ENCODE measurements around the gene RGPD6.
"Not testable (repeated sequence)": the region's sequence is repeated elsewhere in the genome, so short reads cannot be mapped to it uniquely, and the experiment has no call there.

The RGPD6 gene

DNA sequence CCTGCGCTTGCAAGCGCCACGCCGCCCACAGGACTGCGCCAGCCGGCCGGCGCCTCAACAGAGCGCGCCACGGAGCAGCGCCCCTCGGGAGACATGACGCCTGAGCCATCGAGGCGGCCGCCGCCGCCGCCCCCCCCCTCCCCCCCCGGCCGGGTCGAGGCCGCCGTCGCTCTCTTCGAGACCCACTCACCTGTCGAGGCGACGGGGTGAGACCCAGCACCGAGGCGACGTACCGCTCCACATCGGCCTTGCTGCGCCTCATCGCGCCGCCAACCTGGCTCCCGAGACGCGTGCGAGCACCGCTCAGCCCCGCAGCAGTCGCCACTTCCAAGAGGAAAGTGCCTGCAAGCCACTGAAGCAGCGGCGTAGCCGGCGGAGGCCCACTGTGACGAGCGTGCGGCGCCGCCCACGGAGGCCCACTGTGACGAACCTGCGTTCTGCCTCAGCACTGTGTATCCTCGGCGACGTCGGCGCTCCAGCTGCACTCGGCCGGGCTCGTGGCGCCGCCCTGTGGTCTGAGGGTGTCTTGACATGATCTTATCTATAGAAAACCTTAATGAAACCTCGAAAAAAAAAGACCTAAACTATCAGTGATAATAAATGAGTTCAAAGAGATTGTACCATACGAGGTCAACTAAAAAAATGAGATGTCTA, at the start of gene RGPD6:
TSS of gene RGPD6 (minus strand) at position 460 of the 654 bp plus-strand sequence. CDS start at position 262, 198 bp downstream.
- not testable (repeated sequence) for H3K4me2 ChIP-seq (ENCODE audit: low read length); H3K27ac ChIP-seq (ENCODE audit: low read depth, low read length, poor library complexity, severe bottlenecking); H3K9ac ChIP-seq (ENCODE audit: low read length); H3K79me2 ChIP-seq (ENCODE audit: insufficient read depth, low read length); H3K4me3 ChIP-seq (ENCODE audit: low read depth, low read length, poor library complexity, severe bottlenecking); H2AFZ ChIP-seq (ENCODE audit: low read length); H3K27me3 ChIP-seq (ENCODE audit: insufficient read depth, low read length); H3K4me1 ChIP-seq (ENCODE audit: insufficient read depth, low read length, severe bottlenecking); H3K9me2 ChIP-seq (ENCODE audit: low read depth, low read length); H3K9me3 ChIP-seq (ENCODE audit: low read length); H3K36me3 ChIP-seq (ENCODE audit: insufficient read depth, low read length); H4K20me1 ChIP-seq (ENCODE audit: insufficient read depth, low read length); H3F3A ChIP-seq (ENCODE audit: insufficient read depth, low read length)

DNA sequence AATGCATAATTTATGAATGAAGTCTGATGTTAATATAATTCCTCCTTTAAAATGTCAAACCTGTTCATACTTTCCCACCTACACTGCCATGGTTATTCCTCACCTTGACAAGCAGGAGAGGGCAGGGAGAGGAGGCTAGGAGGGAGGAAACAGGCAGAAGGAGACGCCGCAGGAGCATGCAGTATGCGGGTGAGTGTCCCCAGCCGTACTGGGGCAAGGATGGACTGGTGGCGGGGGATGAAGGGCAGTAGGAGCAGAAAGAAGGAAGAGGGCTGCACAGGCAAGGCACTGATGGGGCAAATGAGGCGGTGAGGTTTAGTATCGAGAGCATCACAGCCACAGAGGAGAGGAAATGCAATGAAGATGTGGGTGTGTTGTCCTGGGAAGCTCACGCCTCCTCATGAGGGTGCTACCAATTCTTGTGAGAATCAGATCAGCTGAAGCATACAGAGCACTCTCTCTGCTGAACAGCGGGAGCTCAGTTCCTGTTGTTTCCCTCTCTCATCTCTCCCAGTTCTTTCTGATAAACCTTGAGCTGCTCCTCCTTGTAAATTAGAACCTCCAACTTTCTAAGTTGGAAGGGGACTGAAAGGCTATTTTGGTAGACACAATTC, 42.4 kb upstream of the RGPD6 start:
- H3K9me2 ChIP-seq (ENCODE audit: low read depth, low read length); H3K9me3 ChIP-seq (ENCODE audit: low read length); H3K36me3 ChIP-seq (ENCODE audit: insufficient read depth, low read length); H3K27ac ChIP-seq (ENCODE audit: low read depth, low read length, poor library complexity, severe bottlenecking); H3K79me2 ChIP-seq (ENCODE audit: insufficient read depth, low read length); H4K20me1 ChIP-seq (ENCODE audit: insufficient read depth, low read length); H3K4me2 ChIP-seq (ENCODE audit: low read length); H2AFZ ChIP-seq (ENCODE audit: low read length); H3K9ac ChIP-seq (ENCODE audit: low read length); H3F3A ChIP-seq (ENCODE audit: insufficient read depth, low read length); H3K27me3 ChIP-seq (ENCODE audit: insufficient read depth, low read length); H3K4me3 ChIP-seq (ENCODE audit: low read depth, low read length, poor library complexity, severe bottlenecking); H3K4me1 ChIP-seq (ENCODE audit: insufficient read depth, low read length, severe bottlenecking): not testable (repeated sequence)

GRCh38 chr2:110613927-110614326, 36.9 kb upstream of the RGPD6 start:
- not testable (repeated sequence) for H3K9me3 ChIP-seq (ENCODE audit: low read length); H3K79me2 ChIP-seq (ENCODE audit: insufficient read depth, low read length); H3K27me3 ChIP-seq (ENCODE audit: insufficient read depth, low read length); H3F3A ChIP-seq (ENCODE audit: insufficient read depth, low read length); H3K36me3 ChIP-seq (ENCODE audit: insufficient read depth, low read length); H3K4me2 ChIP-seq (ENCODE audit: low read length); H4K20me1 ChIP-seq (ENCODE audit: insufficient read depth, low read length); H3K4me1 ChIP-seq (ENCODE audit: insufficient read depth, low read length, severe bottlenecking); H3K9ac ChIP-seq (ENCODE audit: low read length); H2AFZ ChIP-seq (ENCODE audit: low read length); H3K4me3 ChIP-seq (ENCODE audit: low read depth, low read length, poor library complexity, severe bottlenecking); H3K27ac ChIP-seq (ENCODE audit: low read depth, low read length, poor library complexity, severe bottlenecking); H3K9me2 ChIP-seq (ENCODE audit: low read depth, low read length)

- not testable (repeated sequence) for H3K4me2 ChIP-seq (ENCODE audit: low read length); H3K9me3 ChIP-seq (ENCODE audit: low read length); H3K79me2 ChIP-seq (ENCODE audit: insufficient read depth, low read length); H3F3A ChIP-seq (ENCODE audit: insufficient read depth, low read length); H3K27ac ChIP-seq (ENCODE audit: low read depth, low read length, poor library complexity, severe bottlenecking); H3K9ac ChIP-seq (ENCODE audit: low read length); H3K4me3 ChIP-seq (ENCODE audit: low read depth, low read length, poor library complexity, severe bottlenecking); H4K20me1 ChIP-seq (ENCODE audit: insufficient read depth, low read length); H3K9me2 ChIP-seq (ENCODE audit: low read depth, low read length); H3K36me3 ChIP-seq (ENCODE audit: insufficient read depth, low read length); H3K4me1 ChIP-seq (ENCODE audit: insufficient read depth, low read length, severe bottlenecking); H3K27me3 ChIP-seq (ENCODE audit: insufficient read depth, low read length); H2AFZ ChIP-seq (ENCODE audit: low read length)
Observed at GRCh38 chr2:110610613-110611250, 33.7 kb upstream of the RGPD6 start.

DNA sequence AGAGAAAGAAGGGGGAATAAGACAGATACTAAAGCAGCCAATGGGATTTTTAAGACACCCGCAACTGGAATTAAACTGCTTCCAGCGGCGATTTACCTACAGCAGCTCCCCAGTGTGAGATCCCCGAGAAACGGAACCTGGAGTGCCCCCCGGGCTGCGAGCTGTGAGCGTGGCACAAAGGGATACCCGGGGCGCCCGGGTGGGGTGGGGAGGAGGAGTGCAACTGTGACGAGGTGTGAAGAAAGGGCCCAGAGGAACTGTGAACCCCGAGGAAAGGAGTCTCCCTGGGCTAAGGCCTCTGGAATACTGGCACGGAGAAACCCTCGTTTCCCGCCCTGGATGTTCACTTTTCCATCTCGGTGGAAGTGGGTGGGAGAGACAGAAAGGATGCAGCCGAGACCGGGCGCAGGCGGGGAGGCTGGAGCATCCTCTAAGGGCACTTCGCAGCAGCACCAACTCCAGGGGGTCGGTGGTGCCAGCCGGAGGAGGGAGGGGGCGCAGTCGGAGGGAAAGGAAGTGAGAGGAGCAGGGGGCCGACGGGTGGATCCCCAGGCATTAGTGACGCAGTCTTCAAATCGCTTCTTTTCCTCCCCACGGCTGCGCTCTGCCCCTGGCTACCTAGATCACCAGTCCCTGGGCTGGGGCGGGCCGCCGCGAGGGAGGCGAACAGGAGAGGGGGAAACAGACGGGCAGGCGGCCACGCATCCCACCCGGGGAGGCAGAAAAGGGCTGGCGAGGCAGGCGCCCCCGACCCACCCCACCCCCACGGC, 33.0 kb upstream of the RGPD6 start:
- H3K4me2 ChIP-seq (ENCODE audit: low read length); H3F3A ChIP-seq (ENCODE audit: insufficient read depth, low read length); H3K27ac ChIP-seq (ENCODE audit: low read depth, low read length, poor library complexity, severe bottlenecking); H3K36me3 ChIP-seq (ENCODE audit: insufficient read depth, low read length); H3K4me3 ChIP-seq (ENCODE audit: low read depth, low read length, poor library complexity, severe bottlenecking); H4K20me1 ChIP-seq (ENCODE audit: insufficient read depth, low read length); H3K27me3 ChIP-seq (ENCODE audit: insufficient read depth, low read length); H3K9ac ChIP-seq (ENCODE audit: low read length); H3K4me1 ChIP-seq (ENCODE audit: insufficient read depth, low read length, severe bottlenecking); H3K9me3 ChIP-seq (ENCODE audit: low read length); H2AFZ ChIP-seq (ENCODE audit: low read length); H3K79me2 ChIP-seq (ENCODE audit: insufficient read depth, low read length); H3K9me2 ChIP-seq (ENCODE audit: low read depth, low read length): not testable (repeated sequence)

- not testable (repeated sequence) for H3K9me2 ChIP-seq (ENCODE audit: low read depth, low read length); H3K27me3 ChIP-seq (ENCODE audit: insufficient read depth, low read length); H3K27ac ChIP-seq (ENCODE audit: low read depth, low read length, poor library complexity, severe bottlenecking); H2AFZ ChIP-seq (ENCODE audit: low read length); H4K20me1 ChIP-seq (ENCODE audit: insufficient read depth, low read length); H3K4me2 ChIP-seq (ENCODE audit: low read length); H3F3A ChIP-seq (ENCODE audit: insufficient read depth, low read length); H3K4me3 ChIP-seq (ENCODE audit: low read depth, low read length, poor library complexity, severe bottlenecking); H3K4me1 ChIP-seq (ENCODE audit: insufficient read depth, low read length, severe bottlenecking); H3K79me2 ChIP-seq (ENCODE audit: insufficient read depth, low read length); H3K9me3 ChIP-seq (ENCODE audit: low read length); H3K9ac ChIP-seq (ENCODE audit: low read length); H3K36me3 ChIP-seq (ENCODE audit: insufficient read depth, low read length)
Observed at GRCh38 chr2:110608788-110609502, 31.9 kb upstream of the RGPD6 start.

- H3K9ac ChIP-seq (ENCODE audit: low read length); H3K4me1 ChIP-seq (ENCODE audit: insufficient read depth, low read length, severe bottlenecking); H2AFZ ChIP-seq (ENCODE audit: low read length): not testable (repeated sequence)
Observed at GRCh38 chr2:110605057-110605456, 28.0 kb upstream of the RGPD6 start.

More at GRCh38 chr2:110605057-110605456, 28.0 kb upstream of the RGPD6 start:
- not testable (repeated sequence) for H3K9me2 ChIP-seq (ENCODE audit: low read depth, low read length); H3F3A ChIP-seq (ENCODE audit: insufficient read depth, low read length); H3K27me3 ChIP-seq (ENCODE audit: insufficient read depth, low read length); H3K79me2 ChIP-seq (ENCODE audit: insufficient read depth, low read length); H4K20me1 ChIP-seq (ENCODE audit: insufficient read depth, low read length); H3K27ac ChIP-seq (ENCODE audit: low read depth, low read length, poor library complexity, severe bottlenecking); H3K4me3 ChIP-seq (ENCODE audit: low read depth, low read length, poor library complexity, severe bottlenecking); H3K9me3 ChIP-seq (ENCODE audit: low read length); H3K4me2 ChIP-seq (ENCODE audit: low read length); H3K36me3 ChIP-seq (ENCODE audit: insufficient read depth, low read length)

Measured in OCI-LY1 (cell line).